NOMO-1 (cell line): ENCODE data around the gene KCTD11.

Experiments used
- DNase-seq, 2 experiments: peaks; one replicate each; lab custom pipeline; 2025; ENCODE audit not compliant: unreplicated experiment in 2 of 2; lab: John Stamatoyannopoulos, UW

KCTD11 gene

GRCh38 chr17:7369825-7370224, 17.9 kb downstream of the KCTD11 start:
- no peak for DNase-seq

- DNase-seq: no peak
Observed at GRCh38 chr17:7370853-7371252, 18.9 kb downstream of the KCTD11 start.

- no peak for DNase-seq
Observed at GRCh38 chr17:7374353-7374752, 22.4 kb downstream of the KCTD11 start.

GRCh38 chr17:7379134-7379533, 27.2 kb downstream of the KCTD11 start:
- DNase-seq: no peak

- no peak for DNase-seq
Observed at GRCh38 chr17:7380321-7380720, 28.4 kb downstream of the KCTD11 start.

GRCh38 chr17:7380855-7381683, 29.1 kb downstream of the KCTD11 start, which contains the start of gene TNK1:
TSS of gene TNK1 (plus strand) at chr17:7381089. CDS start at chr17:7382927, 1,838 bp downstream.
- no peak for DNase-seq

- no peak for DNase-seq
Observed at GRCh38 chr17:7382901-7383300, 30.9 kb downstream of the KCTD11 start.

GRCh38 chr17:7383371-7383741, 31.4 kb downstream of the KCTD11 start:
- DNase-seq: no peak

GRCh38 chr17:7383742-7384488, 32.0 kb downstream of the KCTD11 start:
- peak; percentile 20 to 25 for DNase-seq

- no peak for DNase-seq
Observed at GRCh38 chr17:7384489-7385081, 32.6 kb downstream of the KCTD11 start.

- DNase-seq: no peak
Observed at GRCh38 chr17:7388856-7389255, 36.9 kb downstream of the KCTD11 start.

GRCh38 chr17:7389924-7390910, 38.3 kb downstream of the KCTD11 start:
- DNase-seq: no peak

GRCh38 chr17:7391307-7391706, 39.3 kb downstream of the KCTD11 start:
- no peak for DNase-seq

- no peak for DNase-seq
Observed at GRCh38 chr17:7392696-7393612, 41.0 kb downstream of the KCTD11 start.

- DNase-seq: peak in 1 of 2 experiments; percentile 13
Observed at GRCh38 chr17:7393613-7394451, 41.9 kb downstream of the KCTD11 start.

GRCh38 chr17:7394452-7395191, 42.7 kb downstream of the KCTD11 start, which contains the start of gene PLSCR3:
TSS of gene PLSCR3 (minus strand) at chr17:7394525. CDS start at chr17:7394110, 415 bp downstream.
- peak; percentile 68 to 90 for DNase-seq

GRCh38 chr17:7396147-7396546, 44.2 kb downstream of the KCTD11 start:
- DNase-seq: no peak

GRCh38 chr17:7398612-7399011, 46.6 kb downstream of the KCTD11 start:
- DNase-seq: no peak
